ENCODE results near the gene SLC26A9.

SLC26A9 gene

GRCh38 chr1:205983925-205984725 is 40.9 kb upstream of the SLC26A9 start:
- 56 to 57% methylated on average over 14 of the region's 14 CpGs for whole genome bisulfite sequencing, 2 experiments
- H3K27me3 ChIP-seq (ENCODE audit: control insufficient read depth, insufficient read depth, low read length, poor library complexity, severe bottlenecking): no peaks in the 10 kb centered on the region
- no peak overlapping the region for H3K4me3 ChIP-seq (ENCODE audit: insufficient read depth, low read depth, low read length)
- no peaks in the 10 kb centered on the region for H3K9me3 ChIP-seq (ENCODE audit: control insufficient read depth, low read length)
- no peaks in the 10 kb centered on the region for H3K36me3 ChIP-seq (ENCODE audit: control insufficient read depth, insufficient read depth, low read length)
- no peak overlapping the region for H3K27ac ChIP-seq (ENCODE audit: insufficient read depth, low read depth, low read length, poor library complexity, severe bottlenecking)
- H3K4me1 ChIP-seq (ENCODE audit: control insufficient read depth, insufficient read depth, low read length): no peaks in the 10 kb centered on the region

- H3K9me3 ChIP-seq (ENCODE audit: control insufficient read depth, low read length): no peaks in the 10 kb centered on the region
- WGBS, 2 experiments: 84 to 100% methylated on average over 1 of the region's 1 CpG
- H3K4me3 ChIP-seq (ENCODE audit: insufficient read depth, low read depth, low read length): no peak overlapping the region
- H3K27me3 ChIP-seq (ENCODE audit: control insufficient read depth, insufficient read depth, low read length, poor library complexity, severe bottlenecking): no peaks in the 10 kb centered on the region
- H3K27ac ChIP-seq (ENCODE audit: insufficient read depth, low read depth, low read length, poor library complexity, severe bottlenecking): no peak overlapping the region
- no peaks in the 10 kb centered on the region for H3K36me3 ChIP-seq (ENCODE audit: control insufficient read depth, insufficient read depth, low read length)
- H3K4me1 ChIP-seq (ENCODE audit: control insufficient read depth, insufficient read depth, low read length): peaks cover 8% of the 10 kb centered on the region
Measured at GRCh38 chr1:205981257-205981656, 38.0 kb upstream of the SLC26A9 start.

DNA sequence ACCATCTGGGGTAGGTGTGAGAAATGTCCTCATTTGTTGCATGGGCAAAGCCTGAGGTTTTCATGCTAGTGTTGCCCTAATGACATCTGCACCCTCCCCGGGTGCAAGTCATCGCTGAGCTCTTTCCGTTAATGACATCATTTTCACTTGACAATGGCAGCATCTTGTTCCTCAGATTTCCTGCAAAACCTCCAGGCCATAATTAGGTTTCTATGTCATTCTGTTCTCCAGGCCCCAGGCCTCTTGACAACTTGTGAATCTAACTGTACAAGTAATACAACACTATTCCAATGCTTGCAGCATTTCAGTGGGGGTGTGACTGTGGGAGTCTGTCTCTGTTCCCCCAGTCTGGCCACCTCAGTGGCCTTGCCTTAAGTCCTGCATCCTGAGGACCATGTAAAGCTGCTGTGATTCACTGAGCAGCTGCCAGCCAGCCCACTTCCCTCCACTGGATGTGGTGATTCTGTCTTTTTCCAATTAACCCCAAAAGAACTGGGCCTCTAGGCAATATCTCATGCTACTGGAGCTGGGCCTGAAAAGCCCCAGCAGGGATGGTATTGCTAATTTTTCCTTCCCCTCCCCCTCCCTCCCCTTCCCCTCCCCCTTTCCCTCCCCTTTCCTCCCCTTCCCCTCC is 37.1 kb upstream of the SLC26A9 start:
- no peak overlapping the region for H3K27ac ChIP-seq (ENCODE audit: insufficient read depth, low read depth, low read length, poor library complexity, severe bottlenecking)
- peaks cover 8% of the 10 kb centered on the region for H3K4me1 ChIP-seq (ENCODE audit: control insufficient read depth, insufficient read depth, low read length)
- H3K4me3 ChIP-seq (ENCODE audit: insufficient read depth, low read depth, low read length): no peak overlapping the region
- H3K9me3 ChIP-seq (ENCODE audit: control insufficient read depth, low read length): no peaks in the 10 kb centered on the region
- no peaks in the 10 kb centered on the region for H3K36me3 ChIP-seq (ENCODE audit: control insufficient read depth, insufficient read depth, low read length)
- 90 to 93% methylated on average over 3 of the region's 3 CpGs for WGBS, 2 experiments
- no peaks in the 10 kb centered on the region for H3K27me3 ChIP-seq (ENCODE audit: control insufficient read depth, insufficient read depth, low read length, poor library complexity, severe bottlenecking)

DNA sequence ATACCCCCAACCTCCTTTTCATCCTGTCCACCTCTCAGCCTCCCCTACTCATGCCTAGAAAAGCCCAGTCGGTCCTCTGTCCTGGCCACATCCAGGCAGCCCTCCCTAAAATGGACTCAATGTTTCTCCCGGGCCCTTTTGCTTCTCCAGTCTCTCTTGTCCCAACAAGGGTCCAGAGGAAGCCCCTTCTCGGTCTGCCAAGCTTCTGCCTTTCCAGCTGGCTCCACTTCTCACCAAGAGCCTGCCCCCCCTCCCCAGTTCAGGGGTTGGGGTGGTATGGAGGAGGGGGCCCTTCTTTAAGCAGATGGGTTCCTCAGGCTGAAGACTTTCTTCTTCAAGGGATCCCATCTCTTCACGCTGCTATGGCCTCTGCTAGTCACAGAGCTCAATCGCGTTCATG is 36.0 kb upstream of the SLC26A9 start:
- H3K9me3 ChIP-seq (ENCODE audit: control insufficient read depth, low read length): no peaks in the 10 kb centered on the region
- peaks cover 8% of the 10 kb centered on the region for H3K4me1 ChIP-seq (ENCODE audit: control insufficient read depth, insufficient read depth, low read length)
- H3K4me3 ChIP-seq (ENCODE audit: insufficient read depth, low read depth, low read length): no peak overlapping the region
- H3K36me3 ChIP-seq (ENCODE audit: control insufficient read depth, insufficient read depth, low read length): no peaks in the 10 kb centered on the region
- H3K27ac ChIP-seq (ENCODE audit: insufficient read depth, low read depth, low read length, poor library complexity, severe bottlenecking): no peak overlapping the region
- 91 to 95% methylated on average over 6 of the region's 6 CpGs for WGBS, 2 experiments
- H3K27me3 ChIP-seq (ENCODE audit: control insufficient read depth, insufficient read depth, low read length, poor library complexity, severe bottlenecking): no peaks in the 10 kb centered on the region

DNA sequence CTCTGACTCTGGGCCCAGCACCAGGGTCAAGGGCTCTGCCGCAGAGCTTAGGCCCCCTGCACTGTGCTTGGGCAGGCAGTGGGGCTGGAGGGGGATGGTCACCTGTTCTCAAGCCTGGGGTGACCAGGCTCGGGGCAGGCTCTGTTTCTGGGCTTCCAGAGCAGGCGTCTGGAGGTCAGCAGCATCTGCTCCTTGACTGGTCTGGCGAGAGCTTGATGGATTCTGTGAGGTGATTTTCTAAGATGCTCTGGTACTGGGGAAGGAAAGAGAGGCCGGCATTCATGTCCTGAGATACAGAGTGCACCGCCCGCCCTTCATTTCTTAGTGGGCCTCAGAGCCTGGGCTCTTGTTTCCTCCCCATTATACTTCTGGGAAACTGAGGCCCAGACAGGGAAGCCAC is 35.4 kb upstream of the SLC26A9 start:
- no peak overlapping the region for H3K27ac ChIP-seq (ENCODE audit: insufficient read depth, low read depth, low read length, poor library complexity, severe bottlenecking)
- no peak overlapping the region for H3K4me3 ChIP-seq (ENCODE audit: insufficient read depth, low read depth, low read length)
- H3K27me3 ChIP-seq (ENCODE audit: control insufficient read depth, insufficient read depth, low read length, poor library complexity, severe bottlenecking): no peaks in the 10 kb centered on the region
- H3K36me3 ChIP-seq (ENCODE audit: control insufficient read depth, insufficient read depth, low read length): no peaks in the 10 kb centered on the region
- WGBS, 2 experiments: 89 to 95% methylated on average over 7 of the region's 7 CpGs
- H3K9me3 ChIP-seq (ENCODE audit: control insufficient read depth, low read length): no peaks in the 10 kb centered on the region
- peaks cover 8% of the 10 kb centered on the region for H3K4me1 ChIP-seq (ENCODE audit: control insufficient read depth, insufficient read depth, low read length)

DNA sequence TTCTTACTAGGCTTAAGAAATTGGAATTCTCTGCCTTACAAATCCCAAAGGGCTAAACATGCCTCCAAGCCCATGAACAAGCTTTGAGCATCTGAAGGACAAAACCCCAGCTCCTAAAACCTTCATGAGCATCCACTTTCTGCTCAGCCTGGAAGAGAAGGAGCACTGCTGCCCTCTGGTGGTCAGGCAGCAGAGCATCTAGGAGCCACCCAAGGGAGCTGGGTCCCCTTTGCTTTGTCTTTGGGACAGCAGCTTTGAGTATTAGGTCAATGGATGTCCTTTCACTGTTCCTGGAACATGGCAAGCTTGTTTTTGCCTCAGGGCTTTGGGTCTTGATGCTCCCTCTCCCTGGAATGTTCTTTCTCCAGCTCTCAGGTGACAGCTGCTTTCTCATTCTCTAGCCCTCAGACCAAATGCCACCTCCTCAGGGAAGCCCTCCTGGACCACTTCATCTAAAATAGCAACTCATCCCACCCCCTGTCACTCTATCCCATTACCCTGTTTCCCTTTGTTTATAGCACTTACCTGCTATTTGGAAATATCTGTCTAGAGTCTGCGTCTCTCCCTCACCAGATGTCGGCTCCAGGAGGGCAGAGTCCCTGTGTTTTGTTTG is 34.3 kb upstream of the SLC26A9 start:
- Histone ChIP-seq H3K4me3 (ENCODE audit: insufficient read depth, low read depth, low read length) (no peak overlapping the region), H3K4me1 (ENCODE audit: control insufficient read depth, insufficient read depth, low read length) (peaks cover 8% of the 10 kb centered on the region), H3K27me3 (ENCODE audit: control insufficient read depth, insufficient read depth, low read length, poor library complexity, severe bottlenecking) (no peaks in the 10 kb centered on the region), H3K27ac (ENCODE audit: insufficient read depth, low read depth, low read length, poor library complexity, severe bottlenecking) (no peak overlapping the region), H3K9me3 (ENCODE audit: control insufficient read depth, low read length) (no peaks in the 10 kb centered on the region), H3K36me3 (ENCODE audit: control insufficient read depth, insufficient read depth, low read length) (no peaks in the 10 kb centered on the region)
- WGBS, 2 experiments: 97 to 98% methylated on average over 2 of the region's 2 CpGs

GRCh38 chr1:205976708-205977401 is 33.6 kb upstream of the SLC26A9 start:
- H3K27ac ChIP-seq (ENCODE audit: insufficient read depth, low read depth, low read length, poor library complexity, severe bottlenecking): no peak overlapping the region
- WGBS, 2 experiments: 71 to 78% methylated on average over 8 of the region's 8 CpGs
- H3K4me3 ChIP-seq (ENCODE audit: insufficient read depth, low read depth, low read length): no peak overlapping the region
- H3K9me3 ChIP-seq (ENCODE audit: control insufficient read depth, low read length): no peaks in the 10 kb centered on the region
- H3K4me1 ChIP-seq (ENCODE audit: control insufficient read depth, insufficient read depth, low read length): peaks cover 8% of the 10 kb centered on the region
- no peaks in the 10 kb centered on the region for H3K36me3 ChIP-seq (ENCODE audit: control insufficient read depth, insufficient read depth, low read length)
- H3K27me3 ChIP-seq (ENCODE audit: control insufficient read depth, insufficient read depth, low read length, poor library complexity, severe bottlenecking): no peaks in the 10 kb centered on the region

GRCh38 chr1:205976036-205976435 is 32.8 kb upstream of the SLC26A9 start:
- Histone ChIP-seq H3K27ac (ENCODE audit: insufficient read depth, low read depth, low read length, poor library complexity, severe bottlenecking) (no peak overlapping the region), H3K4me1 (ENCODE audit: control insufficient read depth, insufficient read depth, low read length) (peaks cover 8% of the 10 kb centered on the region), H3K4me3 (ENCODE audit: insufficient read depth, low read depth, low read length) (no peak overlapping the region), H3K27me3 (ENCODE audit: control insufficient read depth, insufficient read depth, low read length, poor library complexity, severe bottlenecking) (no peaks in the 10 kb centered on the region), H3K9me3 (ENCODE audit: control insufficient read depth, low read length) (no peaks in the 10 kb centered on the region), H3K36me3 (ENCODE audit: control insufficient read depth, insufficient read depth, low read length) (no peaks in the 10 kb centered on the region)
- WGBS, 2 experiments: 78 to 80% methylated on average over 4 of the region's 4 CpGs

DNA sequence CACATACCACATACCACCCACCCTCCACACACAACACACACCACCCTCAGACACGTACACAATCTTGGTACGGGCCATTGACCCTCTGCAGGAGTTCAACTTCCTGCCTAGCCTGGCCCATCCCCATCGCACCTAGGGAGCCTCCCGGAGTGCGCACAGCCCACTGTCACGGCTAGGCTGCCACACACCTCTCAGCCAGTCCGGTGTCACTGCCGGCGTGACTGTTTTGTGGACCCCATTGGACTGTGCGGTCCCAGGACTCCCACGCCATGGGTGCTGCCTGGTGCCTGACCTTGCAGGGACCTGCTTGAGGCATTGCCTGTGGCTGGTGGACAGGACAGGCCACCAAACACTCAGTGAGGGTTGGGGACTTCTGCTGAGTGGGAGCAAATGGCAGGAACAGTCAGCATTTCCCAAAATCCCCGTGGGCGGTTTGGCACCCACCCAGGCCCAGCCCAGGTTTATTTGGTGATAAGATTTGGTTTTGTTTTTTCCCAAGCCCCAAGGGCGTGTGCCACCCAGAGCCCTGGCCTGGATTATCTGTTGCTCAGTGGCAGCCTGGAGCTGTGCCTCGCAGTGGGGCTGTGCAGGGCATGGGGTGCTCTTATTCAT is 32.2 kb upstream of the SLC26A9 start:
- Histone ChIP-seq H3K36me3 (ENCODE audit: control insufficient read depth, insufficient read depth, low read length) (no peaks in the 10 kb centered on the region), H3K4me3 (ENCODE audit: insufficient read depth, low read depth, low read length) (no peak overlapping the region)
- 91 to 92% methylated on average over 15 of the region's 15 CpGs for WGBS, 2 experiments

More for the DNA sequence above, 32.2 kb upstream of the SLC26A9 start:
- Histone ChIP-seq H3K27me3 (ENCODE audit: control insufficient read depth, insufficient read depth, low read length, poor library complexity, severe bottlenecking) (no peaks in the 10 kb centered on the region), H3K9me3 (ENCODE audit: control insufficient read depth, low read length) (no peaks in the 10 kb centered on the region), H3K27ac (ENCODE audit: insufficient read depth, low read depth, low read length, poor library complexity, severe bottlenecking) (no peak overlapping the region), H3K4me1 (ENCODE audit: control insufficient read depth, insufficient read depth, low read length) (peaks cover 8% of the 10 kb centered on the region)
